GM12801 (cell line): Measurements from ENCODE around the gene STARD9.

Source experiments
- CTCF ChIP-seq: IDR thresholded peaks from one replicate; pipeline ENCODE4 v1.5.1; 2011; ENCODE audit warnings: control low read depth; ENCODE audit not compliant: insufficient read length; ENCODE audit errors: extremely low read depth

Gene STARD9

GRCh38 chr15:42549741-42550392 lies 25.5 kb upstream of the STARD9 start:
- TF ChIP-seq CTCF, result no peak

- TF ChIP-seq CTCF, result no peak
These were observed 21.9 kb upstream of the STARD9 start for GRCh38 chr15:42553554-42553953.

GRCh38 chr15:42558739-42559138 lies 16.7 kb upstream of the STARD9 start:
- no peak for TF ChIP-seq CTCF

- no peak for TF ChIP-seq CTCF
These were observed 711 bp downstream of the STARD9 start for GRCh38 chr15:42576040-42576594.

GRCh38 chr15:42576776-42577175 lies 1.4 kb downstream of the STARD9 start:
- TF ChIP-seq CTCF, result no peak

- TF ChIP-seq CTCF, result no peak
These were observed 2.2 kb downstream of the STARD9 start for GRCh38 chr15:42577514-42578031.

GRCh38 chr15:42578984-42579537 lies 3.7 kb downstream of the STARD9 start:
- TF ChIP-seq CTCF, result no peak
